HG03342 (cell line): ENCODE measurements around the gene STARD13.

Experiments used
- ATAC-seq: cut with Tn5 transposase; IDR thresholded peaks from one replicate; pipeline ENCODE4 v1.9.1; 2021; ENCODE audit warnings: mild to moderate bottlenecking, moderate library complexity; ENCODE audit not compliant: unreplicated experiment

Gene STARD13

GRCh38 chr13:33310245-33311038 lies 24.9 kb upstream of the STARD13 start:
- ATAC-seq: no peak

DNA sequence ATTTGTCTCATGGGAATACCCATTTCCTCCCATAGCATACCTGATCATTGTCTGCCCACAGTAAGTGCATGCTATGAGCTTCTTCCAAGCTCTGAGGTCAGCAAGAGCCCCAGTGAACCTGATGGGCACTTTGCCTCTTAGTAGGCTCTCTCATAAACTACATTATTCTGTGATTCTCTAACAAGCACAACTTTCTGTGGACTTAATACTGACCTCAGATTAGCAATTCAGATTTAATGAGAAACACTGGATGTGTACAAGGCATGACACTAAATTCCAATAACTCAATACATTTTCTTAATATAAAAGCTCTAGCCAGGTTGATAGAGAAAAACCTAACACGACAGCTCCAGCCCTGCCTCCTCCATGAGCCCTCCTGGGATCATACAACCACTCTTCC lies 23.3 kb upstream of the STARD13 start:
- ATAC-seq: no peak

- no peak for ATAC-seq
Measured at GRCh38 chr13:33307843-33308242, 22.3 kb upstream of the STARD13 start.

DNA sequence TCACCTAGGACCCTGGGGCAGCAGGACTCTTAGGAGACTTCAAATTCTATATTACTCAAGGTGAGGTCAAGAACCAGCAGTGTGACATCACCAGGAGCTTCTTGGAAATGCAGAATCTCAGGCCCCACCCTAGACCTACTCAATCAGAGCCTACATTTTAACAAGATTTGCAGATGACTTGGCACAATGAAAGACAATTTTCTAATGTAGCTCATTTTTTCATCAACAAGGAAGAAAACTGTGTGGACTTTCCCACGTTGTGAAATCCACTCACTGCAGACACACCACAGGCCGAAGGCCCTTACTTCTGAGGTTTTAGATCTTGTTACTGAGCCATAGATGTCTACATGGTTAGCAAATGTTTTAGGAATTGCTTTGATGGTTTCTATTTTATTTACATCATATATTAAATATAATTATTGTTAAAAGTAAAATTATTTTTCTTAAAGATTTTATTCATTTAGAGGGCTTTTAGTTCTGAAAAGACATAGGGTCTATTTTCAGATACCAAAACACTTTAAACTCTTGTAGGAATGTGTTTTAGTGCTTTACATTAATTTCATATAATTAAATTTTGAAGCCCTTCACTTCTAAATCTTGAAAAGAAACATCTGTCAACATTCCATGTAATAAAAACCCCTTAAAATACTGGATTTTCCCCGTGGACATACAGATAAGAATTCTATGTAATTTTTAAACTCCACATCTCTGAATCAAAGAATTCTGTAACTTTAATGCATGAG lies 18.5 kb upstream of the STARD13 start:
- no peak for ATAC-seq

GRCh38 chr13:33299626-33300025 lies 14.1 kb upstream of the STARD13 start:
- ATAC-seq: no peak

- ATAC-seq: no peak
Measured at GRCh38 chr13:33296793-33297425, 11.4 kb upstream of the STARD13 start.

- ATAC-seq: no peak
Measured at GRCh38 chr13:33292712-33293111, 7.2 kb upstream of the STARD13 start.

DNA sequence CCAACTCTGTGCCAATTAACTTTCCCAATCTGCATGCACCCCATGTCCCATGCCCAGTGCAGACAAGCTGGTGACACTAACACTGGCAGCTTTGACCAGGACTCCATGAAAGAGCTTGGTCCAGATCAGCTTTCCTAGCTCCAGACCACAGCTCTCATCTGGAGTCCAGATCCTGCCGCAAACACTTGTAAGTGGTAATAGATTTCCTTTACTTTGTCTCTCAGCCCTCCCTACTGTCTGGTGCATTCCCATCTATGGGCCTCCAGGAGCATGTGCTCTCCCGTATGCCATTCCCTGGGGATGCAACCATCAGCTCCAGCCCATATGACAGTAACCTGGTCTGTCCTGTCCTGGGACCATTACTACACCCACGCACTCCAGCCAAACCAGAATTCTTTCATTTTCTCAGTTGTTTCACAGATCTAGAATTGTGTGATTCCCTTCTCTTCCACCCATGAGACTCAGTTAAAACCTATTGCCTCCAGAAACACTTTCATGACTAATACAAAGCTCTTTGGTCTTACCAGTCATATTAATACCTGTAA lies 4.9 kb upstream of the STARD13 start:
- ATAC-seq: no peak

- ATAC-seq: no peak
Measured at GRCh38 chr13:33289966-33290365, 4.4 kb upstream of the STARD13 start.

- no peak for ATAC-seq
Measured at GRCh38 chr13:33287142-33287882, 1.8 kb upstream of the STARD13 start.

- ATAC-seq: no peak
Measured at GRCh38 chr13:33286128-33286527, 573 bp upstream of the STARD13 start.

DNA sequence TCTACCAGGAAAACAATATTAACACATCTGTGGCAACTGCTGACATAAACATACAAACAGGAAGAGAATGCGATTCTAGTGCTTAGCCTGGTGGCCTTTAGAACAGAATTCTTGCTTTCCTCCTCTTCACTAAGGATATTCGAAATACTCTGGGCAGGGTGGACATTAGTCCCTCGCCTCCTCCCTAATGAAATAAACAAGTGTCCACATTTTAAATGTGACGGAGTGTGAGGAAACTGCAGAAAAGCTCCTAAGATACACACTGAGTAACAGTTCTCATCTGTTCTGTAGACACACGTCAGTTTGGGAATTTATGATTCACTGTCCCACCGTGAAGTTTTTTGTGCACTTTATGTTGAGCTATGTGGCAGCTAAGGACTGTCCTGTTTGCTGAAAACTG lies 639 bp downstream of the STARD13 start:
- peak; percentile 17 for ATAC-seq

DNA sequence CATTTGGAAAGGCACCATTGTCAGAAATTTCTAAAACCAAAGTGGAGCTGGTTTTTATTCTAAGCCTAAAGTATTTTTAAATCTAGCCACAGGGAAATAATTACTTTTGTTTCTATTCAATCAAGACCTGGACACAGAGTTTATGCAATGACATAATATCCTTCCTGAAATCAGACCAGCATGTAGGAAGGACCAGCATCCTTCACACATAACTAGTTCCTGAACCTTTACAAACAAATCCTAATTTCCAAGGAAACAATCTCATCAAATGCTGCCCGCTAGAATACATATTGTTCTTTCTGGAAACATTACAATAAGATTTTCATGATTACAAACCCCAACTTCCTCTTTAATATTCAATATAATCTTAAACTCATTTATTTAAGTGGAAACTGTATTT lies 1.5 kb downstream of the STARD13 start:
- ATAC-seq: no peak

DNA sequence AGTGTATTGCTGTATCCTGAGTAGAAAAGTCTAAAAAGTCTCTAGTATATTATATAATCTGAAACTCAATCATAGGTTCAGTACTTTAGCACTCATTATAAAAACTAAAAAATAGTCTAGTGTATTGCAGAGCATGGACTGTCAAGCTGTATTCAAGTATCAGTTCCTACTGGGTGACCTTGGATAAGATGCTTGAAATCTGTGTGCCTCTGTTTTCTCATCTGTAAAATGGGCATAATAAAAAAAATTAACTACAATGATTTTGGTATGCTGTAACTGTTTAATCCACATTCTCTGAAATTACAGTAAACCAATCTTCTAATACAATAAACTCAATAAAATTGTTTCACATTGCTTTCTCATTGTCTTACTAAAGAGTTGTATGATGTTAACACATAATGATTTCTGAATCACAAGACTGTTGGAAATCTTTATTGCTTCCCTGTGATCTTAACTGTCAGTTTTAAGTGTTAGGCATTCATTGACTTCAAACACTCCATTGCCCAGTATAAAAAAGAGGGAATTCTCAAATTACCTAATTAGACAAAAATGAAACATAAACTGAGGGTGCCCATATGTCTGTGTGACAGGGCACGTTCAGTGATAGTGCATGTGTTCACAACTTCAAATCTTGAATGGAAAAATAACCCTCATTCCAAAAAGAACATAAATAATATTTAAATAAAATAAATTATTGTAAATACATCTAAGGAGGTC lies 2.2 kb downstream of the STARD13 start:
- no peak for ATAC-seq

DNA sequence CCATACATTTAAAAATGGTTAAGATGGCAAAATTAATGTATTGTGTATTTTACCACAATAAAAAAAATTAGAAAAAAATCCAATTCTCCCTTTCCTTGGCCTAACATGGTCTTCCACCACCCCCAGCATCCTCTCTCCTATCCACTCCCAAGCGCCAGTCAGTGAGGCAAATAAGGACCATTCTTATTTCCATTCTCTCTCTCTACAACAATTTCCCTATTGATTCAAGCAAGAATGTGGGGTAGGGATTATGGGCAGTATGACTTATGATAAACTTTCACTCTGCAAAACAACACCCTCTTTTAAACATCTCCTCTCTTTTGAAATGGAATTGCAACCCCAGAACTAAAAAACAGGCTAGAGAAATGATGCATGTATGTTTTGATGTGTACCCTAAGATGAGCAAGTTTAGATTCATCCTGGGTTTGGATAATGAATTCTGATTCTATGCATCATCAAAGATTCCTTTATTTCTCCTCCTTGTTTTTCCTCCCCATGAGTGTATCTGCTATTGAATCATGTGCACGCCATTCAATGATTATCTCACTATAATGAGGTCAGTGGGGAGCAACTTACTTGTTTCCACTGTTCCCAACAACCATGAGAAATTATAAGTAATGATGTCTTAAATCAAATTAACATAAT lies 3.5 kb downstream of the STARD13 start:
- no peak for ATAC-seq

GRCh38 chr13:33280923-33281322 lies 4.6 kb downstream of the STARD13 start:
- ATAC-seq: no peak

- ATAC-seq: no peak
Measured at GRCh38 chr13:33280279-33280905, 5.2 kb downstream of the STARD13 start.

DNA sequence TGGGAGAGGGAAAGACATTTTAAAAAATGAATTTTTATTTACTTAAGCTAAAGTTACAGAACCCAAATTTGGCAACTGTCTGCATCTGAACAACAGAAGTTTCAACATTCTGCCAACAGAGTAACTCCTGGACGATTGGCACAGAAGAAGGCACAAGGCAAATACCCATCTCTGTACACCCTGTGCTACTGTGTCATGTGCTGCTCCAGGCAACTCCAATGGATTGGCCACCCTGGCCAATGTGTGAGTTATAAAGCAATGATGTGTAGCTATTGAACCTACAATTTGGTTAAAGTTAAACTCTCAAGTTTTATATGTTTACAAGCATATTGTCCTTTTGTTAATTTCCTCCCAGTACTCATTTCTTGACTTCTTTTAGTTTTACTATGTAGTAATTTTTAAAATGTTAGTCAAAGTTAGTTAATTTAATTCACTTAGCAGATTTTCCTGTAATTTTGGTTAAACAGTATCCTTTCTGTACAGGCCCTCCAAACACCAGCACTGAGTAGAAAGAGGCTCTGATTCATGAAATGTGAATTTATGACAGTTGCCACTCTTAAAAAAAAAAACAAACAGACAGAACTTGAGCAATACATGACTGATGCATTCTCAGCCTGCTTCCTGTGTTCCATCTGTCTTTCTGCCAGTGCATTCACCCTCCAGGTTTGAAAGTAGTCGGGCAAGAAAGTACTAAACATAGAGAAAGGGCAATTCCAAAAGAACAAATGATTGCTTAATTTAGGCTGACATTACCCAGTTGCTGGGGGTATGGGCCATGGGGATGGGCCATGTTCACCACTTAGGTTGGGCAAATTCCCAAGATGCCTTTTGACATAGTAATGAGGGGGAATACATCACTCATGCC lies 5.9 kb downstream of the STARD13 start:
- ATAC-seq: no peak
